ENCODE results near the gene STK38L.

STK38L gene

DNA sequence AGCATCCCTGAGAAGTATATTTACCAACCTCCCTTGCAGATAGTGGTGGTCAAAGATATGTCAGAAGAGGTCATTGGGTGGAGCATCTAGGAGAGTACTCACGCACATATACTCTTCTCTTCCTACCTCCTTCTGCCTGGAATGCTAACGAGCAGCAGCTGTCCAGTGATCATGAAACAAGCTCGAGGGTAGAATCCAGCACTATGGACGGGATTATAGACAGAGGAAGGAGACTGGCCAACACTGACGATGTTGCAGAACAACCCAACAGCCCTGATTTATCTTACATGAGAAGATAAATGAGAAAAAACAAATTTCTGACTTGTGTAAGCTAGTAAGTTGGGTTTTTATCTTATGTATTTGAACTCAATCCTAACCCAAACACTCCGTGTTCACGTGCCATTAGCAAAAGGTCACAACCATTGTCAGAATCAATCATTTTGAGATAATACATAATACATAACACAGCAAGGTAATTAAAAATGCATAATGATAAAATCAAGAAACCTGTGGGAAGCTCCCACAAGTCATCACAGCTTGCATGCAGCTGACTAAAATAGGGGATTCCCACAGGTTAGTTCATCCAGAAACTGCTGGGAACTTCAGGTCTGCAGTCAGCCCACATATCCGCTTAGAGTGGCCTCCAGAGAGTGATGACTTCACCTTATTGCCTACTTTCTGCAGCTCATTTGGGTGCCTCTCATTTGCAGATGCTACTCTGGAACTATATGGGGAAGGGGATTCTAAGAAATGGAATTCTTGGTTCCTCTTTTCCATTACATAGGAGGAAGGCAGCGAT lies 36.3 kb upstream of the STK38L start:
- ChIA-PET POLR2A (ENCODE audit: low non-redundant PET) (no interaction called here), CTCF (interaction anchor here (0.6 kb wide), 1 partner anchor 18 kb away, joined by 6 read pairs; no protein-coding TSS in a partner anchor)
- no peak overlapping the region for H3K27ac ChIP-seq
- DNase-seq (ENCODE audit: low spot score): no peak
- TF ChIP-seq, protein P1, sequence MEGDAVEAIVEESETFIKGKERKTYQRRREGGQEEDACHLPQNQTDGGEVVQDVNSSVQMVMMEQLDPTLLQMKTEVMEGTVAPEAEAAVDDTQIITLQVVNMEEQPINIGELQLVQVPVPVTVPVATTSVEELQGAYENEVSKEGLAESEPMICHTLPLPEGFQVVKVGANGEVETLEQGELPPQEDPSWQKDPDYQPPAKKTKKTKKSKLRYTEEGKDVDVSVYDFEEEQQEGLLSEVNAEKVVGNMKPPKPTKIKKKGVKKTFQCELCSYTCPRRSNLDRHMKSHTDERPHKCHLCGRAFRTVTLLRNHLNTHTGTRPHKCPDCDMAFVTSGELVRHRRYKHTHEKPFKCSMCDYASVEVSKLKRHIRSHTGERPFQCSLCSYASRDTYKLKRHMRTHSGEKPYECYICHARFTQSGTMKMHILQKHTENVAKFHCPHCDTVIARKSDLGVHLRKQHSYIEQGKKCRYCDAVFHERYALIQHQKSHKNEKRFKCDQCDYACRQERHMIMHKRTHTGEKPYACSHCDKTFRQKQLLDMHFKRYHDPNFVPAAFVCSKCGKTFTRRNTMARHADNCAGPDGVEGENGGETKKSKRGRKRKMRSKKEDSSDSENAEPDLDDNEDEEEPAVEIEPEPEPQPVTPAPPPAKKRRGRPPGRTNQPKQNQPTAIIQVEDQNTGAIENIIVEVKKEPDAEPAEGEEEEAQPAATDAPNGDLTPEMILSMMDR (conservative IDR thresholded peaks at IDR 0.05; ENCODE audit: low read depth): no peak

DNA sequence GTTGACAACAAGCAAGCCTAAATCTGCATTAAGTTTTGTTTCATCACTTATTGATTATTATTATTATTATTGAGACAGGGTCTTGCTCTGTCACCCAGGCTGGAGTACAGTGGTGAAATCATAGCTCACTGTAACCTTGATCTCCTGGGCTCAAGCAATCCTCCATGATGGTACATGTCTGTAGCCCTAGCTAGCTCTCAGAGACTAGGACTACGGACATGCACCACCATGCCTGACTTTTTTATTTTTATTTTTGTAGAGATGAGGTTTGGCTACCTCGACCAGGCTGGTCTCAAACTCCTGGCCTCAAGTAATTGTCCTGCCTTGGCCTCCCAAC lies 35.7 kb upstream of the STK38L start:
- ChIA-PET CTCF (no interaction called here), POLR2A (ENCODE audit: low non-redundant PET) (no interaction called here)
- TF ChIP-seq, protein P1 (conservative IDR thresholded peaks at IDR 0.05; ENCODE audit: low read depth): no peak
- no peak overlapping the region for H3K27ac ChIP-seq
- DNase-seq (ENCODE audit: low spot score): no peak

DNA sequence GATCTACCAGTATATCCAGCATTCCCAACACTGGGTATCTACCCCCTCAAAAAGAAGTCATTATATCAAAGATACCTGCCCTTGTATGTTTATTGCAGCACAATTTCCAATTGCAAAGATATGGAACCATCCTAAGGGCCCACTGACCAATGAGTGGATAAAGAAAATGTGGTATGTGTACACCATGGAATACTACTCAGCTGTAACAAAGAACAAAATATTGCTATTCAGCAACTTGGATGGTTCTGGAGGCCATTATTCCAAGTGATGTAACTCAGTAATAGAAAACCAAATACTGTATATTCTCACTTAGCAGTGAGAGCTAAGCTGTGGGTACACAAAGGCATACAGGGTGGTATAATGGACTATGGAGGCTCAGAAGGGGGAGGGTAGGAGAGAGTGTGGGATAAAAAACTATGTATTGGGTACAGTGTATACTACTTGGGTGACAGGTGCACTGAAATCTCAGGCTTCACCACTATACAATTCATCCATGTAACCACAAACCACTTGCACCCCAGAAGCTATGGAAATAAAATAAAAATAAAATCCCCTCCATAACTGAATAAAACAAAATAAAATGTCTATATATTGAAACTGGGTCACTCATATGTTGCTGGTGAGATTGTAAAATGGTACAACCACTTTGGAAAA lies 34.7 kb upstream of the STK38L start:
- no peak for DNase-seq (ENCODE audit: low spot score)
- CTCF ChIA-PET: interaction anchor here (0.6 kb wide), 1 partner anchor 86 kb away, joined by 3 read pairs; no protein-coding TSS in a partner anchor
- POLR2A ChIA-PET (ENCODE audit: low non-redundant PET): no interaction called here
- H3K27ac ChIP-seq: no peak overlapping the region
- TF ChIP-seq, protein P1 (conservative IDR thresholded peaks at IDR 0.05; ENCODE audit: low read depth): no peak

DNA sequence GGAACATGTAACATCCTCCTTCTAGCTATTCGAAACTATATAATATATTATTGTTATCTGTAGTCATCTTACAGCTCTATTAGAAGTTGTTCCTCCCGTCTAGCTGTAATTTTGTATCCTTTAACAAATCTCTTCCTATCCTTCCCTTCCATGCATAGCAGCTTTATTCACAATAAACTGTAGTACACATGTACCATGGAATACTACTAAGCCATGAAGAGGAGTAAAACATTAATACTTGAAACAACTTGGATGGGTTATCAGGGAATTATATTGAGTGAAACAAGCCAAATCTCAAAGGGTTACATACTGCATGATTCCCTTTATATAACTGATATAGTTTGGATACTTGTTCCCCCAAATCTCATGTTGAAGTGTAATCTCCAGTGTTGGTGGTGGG lies 33.9 kb upstream of the STK38L start:
- ChIA-PET POLR2A (ENCODE audit: low non-redundant PET) (no interaction called here), CTCF (no interaction called here)
- no peak for DNase-seq (ENCODE audit: low spot score)
- H3K27ac ChIP-seq: no peak overlapping the region
- TF ChIP-seq, protein P1 (conservative IDR thresholded peaks at IDR 0.05; ENCODE audit: low read depth): no peak

DNA sequence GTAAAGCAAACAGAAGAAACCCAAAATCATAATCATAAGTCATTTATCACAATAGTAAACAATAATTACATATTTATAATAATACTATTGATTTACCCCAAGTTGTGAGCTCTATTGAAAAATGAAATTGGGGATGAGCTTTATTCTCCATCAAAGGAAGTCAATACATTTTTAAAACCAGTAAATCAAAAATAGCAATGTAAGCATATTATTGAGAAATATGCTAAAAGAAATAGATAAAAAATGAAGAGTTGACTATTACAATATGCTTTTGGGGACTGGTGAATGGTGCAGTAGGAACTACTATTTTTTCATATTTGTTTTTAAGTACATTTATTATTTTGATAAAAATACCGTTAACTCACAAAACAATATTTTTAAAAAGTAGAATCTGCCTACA lies 31.2 kb upstream of the STK38L start:
- POLR2A ChIA-PET (ENCODE audit: low non-redundant PET): no interaction called here
- no peak for DNase-seq (ENCODE audit: low spot score)
- TF ChIP-seq, protein P1 (conservative IDR thresholded peaks at IDR 0.05; ENCODE audit: low read depth): no peak
- CTCF ChIA-PET: no interaction called here
- no peak overlapping the region for H3K27ac ChIP-seq

DNA sequence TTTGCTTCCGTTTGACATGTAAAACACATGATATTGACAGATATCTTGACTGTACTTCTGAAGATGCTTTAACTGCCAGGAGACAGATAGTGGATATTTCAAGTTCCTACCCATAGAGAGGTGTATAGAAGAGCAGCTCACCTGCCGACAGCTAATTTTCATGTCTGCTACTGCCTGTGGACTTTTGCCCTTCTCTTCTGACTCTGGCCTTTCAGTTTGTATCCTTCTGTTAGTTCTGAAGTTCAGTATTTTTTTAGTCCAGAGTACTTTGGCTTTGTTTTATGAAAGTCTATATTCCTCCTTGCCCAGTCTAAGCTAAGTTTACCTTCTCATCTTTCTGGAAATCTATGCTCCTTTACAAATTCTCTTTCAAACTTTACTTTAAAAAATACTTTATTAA lies 30.8 kb upstream of the STK38L start:
- no peak overlapping the region for H3K27ac ChIP-seq
- TF ChIP-seq, protein P1 (conservative IDR thresholded peaks at IDR 0.05; ENCODE audit: low read depth): no peak
- ChIA-PET POLR2A (ENCODE audit: low non-redundant PET) (no interaction called here), CTCF (interaction anchor here (0.7 kb wide), 1 partner anchor 134 kb away, joined by 5 read pairs; no protein-coding TSS in a partner anchor)
- DNase-seq (ENCODE audit: low spot score): no peak
